ENCODE results near the gene USH2A. TPM values are rescaled to one million over a fixed set of nuclear protein-coding genes. Genes with fewer than 3 reads are reported as not detected.

USH2A gene
- polyA plus RNA-seq, 4 donors: 0.04 to 0.32 (median 0.22) TPM

- DNase-seq (ENCODE audit: low read depth in 4 of 4, low spot score in 3 of 4): no peak
Measured at GRCh38 chr1:215748431-215748830, 674.8 kb downstream of the USH2A start.

DNA sequence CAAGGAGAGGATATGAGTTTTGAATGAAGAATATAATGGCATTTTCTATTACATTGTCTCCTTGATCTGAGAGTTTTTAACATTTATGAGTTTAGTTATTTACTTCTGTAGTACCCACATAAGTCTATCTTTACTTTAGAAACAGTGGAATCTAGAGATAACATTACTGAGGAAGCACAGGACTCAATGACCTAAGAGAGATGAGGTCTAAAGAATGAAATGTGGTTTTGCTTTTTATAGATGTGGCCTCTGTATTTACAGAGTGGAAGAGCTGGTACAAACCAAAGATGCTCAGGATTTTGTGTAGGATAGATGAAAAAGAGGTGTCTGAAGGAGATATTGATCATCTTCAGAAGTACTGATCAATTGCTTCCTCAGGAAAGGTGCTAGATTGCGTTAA, 678.8 kb downstream of the USH2A start:
- no peak for DNase-seq (ENCODE audit: low read depth in 4 of 4, low spot score in 3 of 4)

- DNase-seq (ENCODE audit: low read depth in 4 of 4, low spot score in 3 of 4): no peak
Measured at GRCh38 chr1:215739025-215739424, 684.2 kb downstream of the USH2A start.

- no peak for DNase-seq (ENCODE audit: low read depth in 4 of 4, low spot score in 3 of 4)
Measured at GRCh38 chr1:215731699-215732098, 691.5 kb downstream of the USH2A start.

DNA sequence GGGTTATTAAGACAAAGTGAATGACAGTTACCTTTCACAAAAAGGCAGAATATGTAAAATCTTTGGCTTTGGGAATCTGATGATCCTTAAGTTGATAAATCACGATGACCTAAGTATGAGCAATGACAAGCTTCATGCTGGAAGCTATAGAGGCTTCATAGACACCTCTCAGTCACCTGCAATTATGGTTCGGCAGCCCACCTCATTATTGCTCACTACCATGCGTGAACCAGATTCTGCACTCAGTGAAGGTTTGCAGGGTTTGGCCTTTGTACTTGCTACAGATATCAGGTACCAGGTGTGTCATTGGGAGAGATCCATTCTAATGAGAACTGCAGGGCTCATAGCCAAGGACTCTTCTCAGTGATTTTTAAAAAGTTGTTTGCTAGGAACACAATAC, 692.6 kb downstream of the USH2A start:
- no peak for DNase-seq (ENCODE audit: low read depth in 4 of 4, low spot score in 3 of 4)

DNA sequence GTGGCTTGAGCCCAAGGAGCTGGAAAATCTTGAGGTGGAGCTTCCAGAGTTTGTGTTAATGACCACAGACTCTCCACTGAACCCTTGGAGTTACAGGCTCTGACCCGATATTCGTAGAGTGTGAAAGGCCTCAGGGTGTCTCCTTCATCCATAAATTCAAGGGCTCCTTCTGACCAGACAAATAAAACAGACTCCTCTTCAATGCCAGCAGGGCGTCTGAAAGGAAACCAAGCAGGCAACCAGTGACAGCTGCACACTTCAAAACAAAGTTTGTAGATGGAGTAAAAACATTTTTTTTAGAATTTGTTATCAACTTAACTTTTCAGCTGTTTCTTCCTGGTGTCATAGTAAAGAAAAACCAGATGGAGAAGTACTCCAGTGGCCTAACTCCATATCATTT, 695.1 kb downstream of the USH2A start:
- DNase-seq (ENCODE audit: low read depth in 4 of 4, low spot score in 3 of 4): no peak

- no peak for DNase-seq (ENCODE audit: low read depth in 4 of 4, low spot score in 3 of 4)
Measured at GRCh38 chr1:215720126-215720525, 703.1 kb downstream of the USH2A start.

- no peak for DNase-seq (ENCODE audit: low read depth in 4 of 4, low spot score in 3 of 4)
Measured at GRCh38 chr1:215719552-215719951, 703.7 kb downstream of the USH2A start.

- DNase-seq (ENCODE audit: low read depth in 4 of 4, low spot score in 3 of 4): no peak
Measured at GRCh38 chr1:215718575-215719287, 704.5 kb downstream of the USH2A start.

DNA sequence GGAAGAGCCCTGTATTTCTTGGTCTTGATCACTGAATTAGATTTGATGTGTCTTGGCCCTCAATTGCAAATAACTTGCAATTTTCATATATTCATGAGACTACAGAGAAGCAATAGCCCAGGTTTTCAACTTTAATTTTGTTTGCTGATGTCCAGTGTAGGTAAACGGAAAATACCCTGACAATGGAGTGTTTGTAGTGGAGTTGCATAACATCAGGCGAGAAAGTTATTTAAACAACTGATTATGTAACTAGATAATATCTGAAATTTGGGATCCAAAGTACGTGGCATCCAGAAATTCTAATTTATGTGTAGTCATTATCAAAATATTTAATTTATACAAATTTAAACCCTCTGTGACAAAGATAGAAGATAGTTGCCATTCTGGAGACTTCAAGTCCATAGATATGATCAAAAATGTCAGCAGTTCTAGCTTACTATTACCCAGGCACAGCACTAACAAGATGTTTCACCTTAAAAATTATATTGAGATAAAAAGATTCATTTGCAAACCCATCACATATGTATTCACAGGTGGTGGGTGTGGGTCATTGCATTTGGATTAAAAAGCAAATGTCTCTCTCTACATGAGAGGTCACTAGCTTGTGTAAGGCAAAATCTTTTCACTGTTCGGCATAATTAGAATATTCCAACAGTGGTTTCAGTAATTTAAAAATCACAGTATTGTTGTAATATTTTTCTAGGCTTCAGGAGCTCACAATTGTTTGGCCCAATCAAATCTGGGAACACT, 705.4 kb downstream of the USH2A start:
- no peak for DNase-seq (ENCODE audit: low read depth in 4 of 4, low spot score in 3 of 4)

DNA sequence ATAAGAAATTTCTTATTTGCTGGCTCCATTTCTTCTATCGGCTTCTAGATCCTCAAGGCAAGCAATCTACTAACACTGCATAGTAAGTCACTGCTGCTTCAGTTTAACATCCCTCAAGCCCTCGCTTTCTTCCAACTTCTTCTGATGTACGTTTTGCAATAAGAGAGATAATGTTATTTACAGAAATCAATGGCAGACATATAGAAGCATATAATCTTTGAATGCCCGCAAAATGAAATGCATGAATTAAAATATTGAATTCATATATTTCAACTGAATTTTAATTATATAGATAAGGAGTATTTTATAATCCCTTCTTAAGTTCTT, 712.4 kb downstream of the USH2A start:
- DNase-seq (ENCODE audit: low read depth in 4 of 4, low spot score in 3 of 4): no peak

DNA sequence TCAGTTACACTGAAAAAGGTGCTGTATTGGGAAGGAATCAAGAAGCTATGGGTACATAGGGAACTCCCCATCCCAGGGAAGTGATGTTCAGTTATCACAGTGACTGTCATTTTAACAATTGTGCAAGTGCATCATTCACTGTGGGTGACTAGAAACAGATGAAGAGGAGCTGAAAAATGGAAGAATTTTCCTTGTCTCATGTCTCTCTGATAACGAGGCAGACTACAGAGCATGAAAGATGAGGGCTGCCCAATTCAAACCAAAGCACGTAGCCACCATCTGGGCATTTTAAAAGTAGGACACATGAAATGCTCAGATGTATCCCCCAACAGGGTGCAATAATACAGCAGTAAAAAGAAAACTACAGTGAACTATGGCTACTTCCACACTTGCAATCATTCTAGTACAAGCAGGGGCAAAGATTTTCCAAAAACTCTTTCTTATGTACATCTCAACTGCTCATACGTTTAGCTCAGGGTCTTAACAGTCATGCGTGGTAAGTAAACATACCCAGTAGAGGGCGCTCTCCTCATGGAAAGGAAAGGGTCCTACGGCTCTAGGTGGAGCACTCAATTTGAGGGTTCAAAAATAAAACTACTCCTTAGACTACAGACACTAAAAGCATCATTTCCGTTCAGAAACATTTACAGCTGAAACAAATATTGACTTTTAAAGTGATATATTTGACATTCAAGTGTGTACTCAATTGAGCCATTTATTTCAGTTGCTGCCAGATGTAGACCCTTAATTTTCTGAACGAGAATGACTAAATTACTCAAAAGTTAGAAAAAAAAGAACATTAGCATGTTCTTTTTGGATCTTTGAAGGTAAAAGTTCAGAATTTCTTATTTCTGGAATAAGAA, 713.0 kb downstream of the USH2A start:
- DNase-seq (ENCODE audit: low read depth in 4 of 4, low spot score in 3 of 4): no peak

DNA sequence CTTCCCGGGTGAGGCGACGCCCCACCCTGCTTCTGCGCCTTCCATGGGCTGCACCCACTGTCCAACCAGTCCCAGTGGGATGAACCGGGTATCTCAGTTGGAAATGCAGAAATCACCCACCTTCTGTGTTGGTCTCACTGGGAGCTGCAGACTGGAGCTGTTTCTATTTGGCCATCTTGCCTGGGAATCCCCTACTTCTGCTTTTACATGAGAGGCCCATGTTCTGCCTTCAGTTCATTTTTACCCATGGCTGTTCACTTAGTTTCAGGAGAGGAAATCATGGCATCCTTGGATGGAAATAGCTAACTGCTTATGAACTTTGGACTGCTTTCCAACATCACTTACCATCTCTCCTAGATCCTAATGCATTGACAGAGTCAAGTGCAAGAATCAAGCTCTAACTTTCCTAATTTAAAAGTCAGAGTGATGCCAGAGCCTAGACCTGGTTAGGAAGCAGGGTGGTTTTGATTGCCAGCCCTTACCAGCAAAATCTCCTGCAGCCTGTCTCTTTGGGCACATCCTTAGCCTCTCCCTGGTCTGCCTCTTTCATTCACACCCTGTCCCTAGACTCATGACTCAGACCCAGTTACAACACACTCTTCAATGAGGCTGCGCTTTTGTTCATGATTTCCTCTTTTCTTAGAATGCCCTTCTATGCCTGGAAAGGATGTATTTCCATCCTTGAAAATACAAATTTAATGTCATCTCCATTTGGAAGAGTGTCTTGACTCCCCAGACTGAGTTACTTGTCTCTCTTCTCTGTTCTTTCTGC, 719.0 kb downstream of the USH2A start:
- no peak for DNase-seq (ENCODE audit: low read depth in 4 of 4, low spot score in 3 of 4)

DNA sequence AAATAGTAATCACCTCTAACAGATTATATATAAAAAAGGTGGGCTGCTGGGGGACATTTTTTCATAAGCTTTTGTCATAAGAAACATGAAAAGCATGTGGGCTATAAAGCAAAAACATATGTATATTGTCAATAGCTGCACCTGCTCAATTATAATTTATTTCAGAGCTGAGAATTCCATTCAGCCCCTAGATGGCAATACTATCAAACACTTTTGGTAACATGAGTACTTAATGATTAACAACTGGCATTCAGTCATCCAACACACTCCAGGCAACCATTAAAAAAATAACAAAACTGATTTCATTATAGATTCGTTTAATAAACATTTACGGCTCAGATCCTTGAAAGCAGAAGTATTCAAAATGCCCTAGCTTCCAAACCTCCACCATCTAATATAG, 741.0 kb downstream of the USH2A start:
- DNase-seq (ENCODE audit: low read depth in 4 of 4, low spot score in 3 of 4): no peak

DNA sequence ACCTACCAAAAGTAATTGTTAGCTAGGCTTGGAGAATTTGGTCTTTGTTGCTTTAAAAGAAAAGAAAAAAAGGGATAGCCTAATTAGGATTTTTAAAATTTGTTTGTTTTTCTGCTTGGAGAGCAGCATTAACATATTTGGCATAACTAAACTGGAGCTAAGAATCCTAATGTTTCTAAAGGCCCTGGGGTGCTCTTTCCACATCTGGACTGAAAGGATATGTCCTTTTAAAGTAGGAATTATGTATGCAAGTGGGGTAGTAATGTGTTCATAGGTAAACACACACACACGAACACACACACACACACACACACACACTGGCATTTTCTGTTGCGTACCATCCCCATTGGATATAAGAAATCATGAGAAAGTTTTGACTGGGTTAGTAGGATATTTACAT, 742.2 kb downstream of the USH2A start:
- DNase-seq (ENCODE audit: low read depth in 4 of 4, low spot score in 3 of 4): no peak

DNA sequence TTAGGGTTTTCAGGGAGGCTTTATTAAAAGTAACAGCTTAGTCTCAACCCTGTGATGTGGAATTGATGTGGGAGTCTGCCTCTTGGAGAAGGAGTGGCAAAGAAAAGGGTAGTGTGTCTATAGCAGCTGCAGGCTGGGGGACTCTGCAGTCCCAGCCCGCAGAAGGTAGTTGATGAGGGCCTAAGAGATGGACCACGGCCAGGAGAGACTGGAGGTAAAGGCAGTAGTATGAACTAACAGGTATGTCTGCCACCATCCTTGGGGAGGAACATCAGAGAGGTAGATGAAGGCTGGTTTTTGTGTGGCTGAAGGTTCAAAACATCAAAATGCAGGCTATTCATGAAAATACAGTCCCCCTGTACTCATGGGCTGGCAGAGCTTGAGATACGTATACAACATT, 744.0 kb downstream of the USH2A start:
- no peak for DNase-seq (ENCODE audit: low read depth in 4 of 4, low spot score in 3 of 4)

- DNase-seq (ENCODE audit: low read depth in 4 of 4, low spot score in 3 of 4): no peak
Measured at GRCh38 chr1:215677112-215677511, 746.1 kb downstream of the USH2A start.

DNA sequence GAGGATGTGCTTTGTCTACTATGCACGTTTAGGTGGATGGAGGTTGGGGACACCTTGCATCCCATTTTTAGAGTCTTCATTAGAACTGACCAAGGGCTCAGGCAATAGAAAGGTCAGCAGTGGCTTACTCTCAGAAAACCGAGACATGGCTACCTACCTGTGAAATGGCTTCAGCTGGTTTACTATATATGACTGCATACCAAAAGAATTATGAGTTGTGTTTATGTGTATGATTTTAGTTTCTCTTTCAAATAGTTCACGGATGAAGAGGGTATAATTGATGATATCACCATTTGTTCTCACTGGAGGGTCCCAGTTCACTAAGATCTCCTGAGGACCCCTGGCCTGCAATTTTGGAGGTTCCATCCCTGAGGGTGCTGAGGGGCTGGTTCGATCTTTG, 749.3 kb downstream of the USH2A start:
- DNase-seq (ENCODE audit: low read depth in 4 of 4, low spot score in 3 of 4): no peak

DNA sequence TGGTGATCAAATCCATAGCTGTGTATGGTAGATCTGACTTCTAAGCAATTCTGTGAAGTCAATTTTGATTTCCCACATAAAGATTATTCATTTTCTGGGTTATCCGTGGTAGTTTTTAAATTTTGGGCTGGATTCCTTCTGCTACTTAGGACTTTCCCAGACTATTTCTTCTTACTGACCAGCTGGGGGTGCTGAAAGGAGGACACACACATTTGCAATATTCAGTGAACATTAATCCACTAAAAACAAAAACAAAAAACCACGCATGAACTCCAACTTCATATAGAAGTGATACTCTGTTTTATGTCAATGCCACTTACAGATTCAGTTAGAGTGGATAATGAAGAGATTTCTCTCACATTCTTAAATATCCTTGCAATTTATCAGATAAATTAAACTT, 750.8 kb downstream of the USH2A start:
- no peak for DNase-seq (ENCODE audit: low read depth in 4 of 4, low spot score in 3 of 4)

DNA sequence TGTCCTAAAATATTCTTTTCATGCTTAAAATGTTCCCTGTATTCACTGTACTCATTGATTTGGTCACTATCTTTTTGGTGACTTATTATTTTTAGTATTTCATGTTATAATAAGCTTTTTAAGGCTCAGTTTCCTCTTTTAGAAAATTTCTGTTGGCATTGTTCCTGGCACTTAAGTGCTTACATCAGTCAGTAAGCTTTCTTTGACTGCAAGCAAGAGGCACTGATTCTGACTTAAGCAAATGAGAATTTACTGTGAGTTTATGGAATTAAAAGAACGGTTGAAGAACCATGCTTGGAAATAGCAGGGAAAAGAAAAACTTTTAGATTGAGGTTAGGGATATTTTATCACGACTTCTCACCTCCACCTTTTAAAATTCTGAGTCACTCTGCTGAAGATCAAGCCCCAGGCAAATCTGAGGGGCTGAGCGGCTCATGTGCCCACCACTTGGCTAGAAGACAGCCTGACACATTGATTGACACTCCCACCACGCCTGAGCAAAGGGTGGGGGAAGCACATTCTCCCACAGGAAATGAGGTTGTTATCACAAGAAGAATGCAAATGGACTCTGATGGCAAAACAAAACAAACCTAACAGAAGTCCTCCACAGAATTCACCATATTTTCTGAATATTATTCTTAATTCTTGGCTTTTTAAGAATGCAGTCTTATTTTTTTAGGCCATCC, 753.3 kb downstream of the USH2A start:
- DNase-seq (ENCODE audit: low read depth in 4 of 4, low spot score in 3 of 4): no peak
